Upper lobe of right lung (tissue), 1 donor: Measurements from ENCODE around the gene PTPRZ1. TPM values are rescaled to one million over a fixed set of nuclear protein-coding genes. Genes with fewer than 3 reads are reported as not detected.

ENCODE experiments used
- ATAC-seq: fragments of 200-7000 bp; cut with Tn5 transposase; one replicate; pipeline ENCODE4 v1.9.1; 2020; ENCODE audit warnings: mild to moderate bottlenecking, moderate library complexity
- DNase-seq: peaks from one replicate; pipeline ENCODE4 v3.0.0-alpha.2; 2020
- H3K27ac ChIP-seq: fragments of 200-600 bp; one replicate; pipeline ENCODE4 v1.8.0; 2022
- H3K27me3 ChIP-seq: fragments of 200-600 bp; one replicate; pipeline ENCODE4 v1.8.0; 2022; ENCODE audit warnings: mild to moderate bottlenecking
- H3K36me3 ChIP-seq: fragments of 200-600 bp; one replicate; pipeline ENCODE4 v1.8.0; 2022
- H3K4me1 ChIP-seq: fragments of 200-600 bp; one replicate; pipeline ENCODE4 v1.8.0; 2022
- H3K4me3 ChIP-seq: fragments of 200-600 bp; one replicate; pipeline ENCODE4 v1.8.0; 2022; ENCODE audit warnings: mild to moderate bottlenecking
- H3K9me3 ChIP-seq: fragments of 200-600 bp; one replicate; pipeline ENCODE4 v1.8.0; 2022
- CTCF ChIP-seq: fragments of 200-600 bp; IDR thresholded peaks from one replicate; pipeline ENCODE4 v1.8.0; 2022; ENCODE audit warnings: antibody characterized with exemption
- intact Hi-C: fragments of 100-400 bp; cut with DNase I; formaldehyde crosslinking; loops from one replicate; pipeline ENCODE4 v1.11.0; 2022
- total RNA-seq: library from RNA; stranded (reverse); fragmentation: NEBNext Ultra II Directional; extraction: Animal tissue kit (Norgen Biotek cat#: 25700); gene quantifications from one replicate; pipeline ENCODE4 v1.2.1, GENCODE V29; 2021
- donor health status: DM: no; HTN: yes; CAD: no; lungs with severe emphysema.

PTPRZ1 gene
- total RNA-seq, 1 donor from 2014 or later = 3.6 TPM

GRCh38 chr7:122072924-122073599 lies 200.1 kb downstream of the PTPRZ1 start:
- no peak for TF ChIP-seq CTCF
- no peak for ATAC-seq
- intact Hi-C loops = no loop called here

GRCh38 chr7:122073635-122074034 lies 200.7 kb downstream of the PTPRZ1 start:
- Histone ChIP-seq H3K4me1 (no peaks in the 10 kb centered on the region), H3K36me3 (peaks cover 25% of the 10 kb centered on the region), H3K27ac (no peak overlapping the region), H3K4me3 (no peak overlapping the region), H3K9me3 (no peaks in the 10 kb centered on the region), H3K27me3 (no peaks in the 10 kb centered on the region)
- intact Hi-C loops = no loop called here
- TF ChIP-seq CTCF = no peak
- no peak for DNase-seq
- ATAC-seq = no peak

More at GRCh38 chr7:122072924-122073599, 200.1 kb downstream of the PTPRZ1 start:
- no peak for DNase-seq
- Histone ChIP-seq H3K27me3 (no peaks in the 10 kb centered on the region), H3K36me3 (peaks cover 19% of the 10 kb centered on the region), H3K9me3 (no peaks in the 10 kb centered on the region), H3K4me1 (no peaks in the 10 kb centered on the region), H3K27ac (no peak overlapping the region), H3K4me3 (no peak overlapping the region)

GRCh38 chr7:122082160-122082559 lies 209.2 kb downstream of the PTPRZ1 start:
- H3K4me1 ChIP-seq = no peaks in the 10 kb centered on the region
- H3K36me3 ChIP-seq = peaks cover 71% of the 10 kb centered on the region
- no peak overlapping the region for H3K4me3 ChIP-seq
- H3K27ac ChIP-seq = no peak overlapping the region
- no peaks in the 10 kb centered on the region for H3K9me3 ChIP-seq
- no peaks in the 10 kb centered on the region for H3K27me3 ChIP-seq
- ATAC-seq = no peak
- intact Hi-C loops = no loop called here
- no peak for DNase-seq
- TF ChIP-seq CTCF = no peak

- no peak overlapping the region for H3K27ac ChIP-seq
- no peaks in the 10 kb centered on the region for H3K27me3 ChIP-seq
- H3K9me3 ChIP-seq = no peaks in the 10 kb centered on the region
- no peak for TF ChIP-seq CTCF
- H3K4me3 ChIP-seq = no peak overlapping the region
- no peaks in the 10 kb centered on the region for H3K4me1 ChIP-seq
- intact Hi-C loops = no loop called here
- ATAC-seq = no peak
- H3K36me3 ChIP-seq = peaks cover 66% of the 10 kb centered on the region
- no peak for DNase-seq
Measured at GRCh38 chr7:122082670-122083069, 209.7 kb downstream of the PTPRZ1 start.

- DNase-seq (no peak), ATAC-seq (peak; percentile 87)
- Histone ChIP-seq H3K4me1 (no peaks in the 10 kb centered on the region), H3K9me3 (no peaks in the 10 kb centered on the region), H3K27ac (no peak overlapping the region), H3K4me3 (no peak overlapping the region), H3K36me3 (peaks cover 25% of the 10 kb centered on the region), H3K27me3 (no peaks in the 10 kb centered on the region)
- peak; percentile 83 for TF ChIP-seq CTCF
- intact Hi-C loops = no loop called here
Measured at GRCh38 chr7:122092964-122093797, 220.2 kb downstream of the PTPRZ1 start.
